ENCODE data around the gene CEP72. TPM values are rescaled to one million over a fixed set of nuclear protein-coding genes. Genes with fewer than 3 reads are reported as not detected.

Gene CEP72
- total RNA-seq, 1 experiment from 2014 or later: 16.4 TPM

DNA sequence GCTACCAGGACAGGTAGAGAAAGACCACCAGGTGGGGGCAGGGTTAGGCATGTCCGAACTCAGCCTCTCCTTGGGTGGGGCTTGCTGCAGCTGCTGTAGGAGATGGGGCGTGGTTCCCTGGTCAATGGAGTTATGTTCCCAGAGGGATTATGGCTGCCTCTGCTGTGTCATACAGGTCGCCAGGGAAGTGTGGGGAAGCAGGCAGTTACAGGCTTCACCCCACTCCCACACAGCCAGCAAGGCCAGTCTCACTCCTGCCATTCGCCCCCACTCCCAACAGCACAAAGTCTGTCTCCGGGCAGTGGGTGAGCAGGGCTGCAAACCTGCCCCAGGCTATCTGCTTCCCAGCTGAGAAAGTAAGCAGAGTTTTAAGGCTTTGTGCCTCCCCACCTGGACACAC is 20.0 kb upstream of the CEP72 start:
- CTCF ChIA-PET: interaction anchor here (0.6 kb wide), 1 partner anchor 36 kb away, joined by 3 read pairs; no protein-coding TSS in a partner anchor
- TF ChIP-seq, protein P1, sequence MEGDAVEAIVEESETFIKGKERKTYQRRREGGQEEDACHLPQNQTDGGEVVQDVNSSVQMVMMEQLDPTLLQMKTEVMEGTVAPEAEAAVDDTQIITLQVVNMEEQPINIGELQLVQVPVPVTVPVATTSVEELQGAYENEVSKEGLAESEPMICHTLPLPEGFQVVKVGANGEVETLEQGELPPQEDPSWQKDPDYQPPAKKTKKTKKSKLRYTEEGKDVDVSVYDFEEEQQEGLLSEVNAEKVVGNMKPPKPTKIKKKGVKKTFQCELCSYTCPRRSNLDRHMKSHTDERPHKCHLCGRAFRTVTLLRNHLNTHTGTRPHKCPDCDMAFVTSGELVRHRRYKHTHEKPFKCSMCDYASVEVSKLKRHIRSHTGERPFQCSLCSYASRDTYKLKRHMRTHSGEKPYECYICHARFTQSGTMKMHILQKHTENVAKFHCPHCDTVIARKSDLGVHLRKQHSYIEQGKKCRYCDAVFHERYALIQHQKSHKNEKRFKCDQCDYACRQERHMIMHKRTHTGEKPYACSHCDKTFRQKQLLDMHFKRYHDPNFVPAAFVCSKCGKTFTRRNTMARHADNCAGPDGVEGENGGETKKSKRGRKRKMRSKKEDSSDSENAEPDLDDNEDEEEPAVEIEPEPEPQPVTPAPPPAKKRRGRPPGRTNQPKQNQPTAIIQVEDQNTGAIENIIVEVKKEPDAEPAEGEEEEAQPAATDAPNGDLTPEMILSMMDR (IDR thresholded peaks at IDR 0.05; ENCODE audit: unreplicated experiment): no peak
- intact Hi-C loops (cut with micrococcal nuclease): no loop called here
- no TSS peak for BruUV-seq (replicated peaks)
- peaks cover 7% of the 10 kb centered on the region for H3K9me3 Mint-ChIP-seq (ENCODE audit: unreplicated experiment)
- H3K27me3 Mint-ChIP-seq (ENCODE audit: insufficient read depth, unreplicated experiment): peaks cover 96% of the 10 kb centered on the region
- no peaks in the 10 kb centered on the region for H3K4me1 Mint-ChIP-seq (ENCODE audit: insufficient read depth, unreplicated experiment)
- H3K4me3 Mint-ChIP-seq (ENCODE audit: unreplicated experiment): no peak overlapping the region
- no peak overlapping the region for H3K27ac Mint-ChIP-seq (ENCODE audit: low read depth, unreplicated experiment)
- no peaks in the 10 kb centered on the region for H3K36me3 Mint-ChIP-seq (ENCODE audit: insufficient read depth, unreplicated experiment)
- DNase-seq (ENCODE audit: unreplicated experiment): no peak
- POLR2A ChIA-PET: interaction anchor here (0.6 kb wide), 1 partner anchor 21 kb away, joined by 3 read pairs; no protein-coding TSS in a partner anchor

DNA sequence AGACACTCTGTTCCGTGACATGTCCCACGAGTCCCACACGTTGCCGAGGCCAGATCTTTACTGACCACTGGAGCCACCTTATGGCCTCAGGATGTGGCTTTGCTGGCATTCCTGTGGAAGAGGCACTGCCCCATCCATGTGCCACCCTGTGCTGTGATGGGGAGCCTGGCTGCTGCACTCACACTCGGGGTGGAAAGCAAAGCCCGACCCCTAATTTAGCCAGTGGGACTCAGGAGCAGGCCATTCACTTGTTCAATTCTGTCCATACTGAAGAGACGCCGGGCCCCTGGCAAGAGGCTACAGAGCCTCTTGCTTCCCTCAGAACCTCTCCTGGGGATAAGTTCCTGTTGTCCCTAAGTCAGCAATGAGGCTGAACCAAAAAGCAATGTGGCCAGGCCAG is 18.6 kb upstream of the CEP72 start:
- H3K4me1 Mint-ChIP-seq (ENCODE audit: insufficient read depth, unreplicated experiment): no peaks in the 10 kb centered on the region
- BruUV-seq (replicated peaks): no TSS peak
- intact Hi-C loops (cut with micrococcal nuclease): no loop called here
- no peak overlapping the region for H3K27ac Mint-ChIP-seq (ENCODE audit: low read depth, unreplicated experiment)
- peaks cover 96% of the 10 kb centered on the region for H3K27me3 Mint-ChIP-seq (ENCODE audit: insufficient read depth, unreplicated experiment)
- ChIA-PET POLR2A (no interaction called here), CTCF (no interaction called here)
- TF ChIP-seq, protein P1 (IDR thresholded peaks at IDR 0.05; ENCODE audit: unreplicated experiment): no peak
- no peaks in the 10 kb centered on the region for H3K36me3 Mint-ChIP-seq (ENCODE audit: insufficient read depth, unreplicated experiment)
- DNase-seq (ENCODE audit: unreplicated experiment): no peak
- no peak overlapping the region for H3K4me3 Mint-ChIP-seq (ENCODE audit: unreplicated experiment)
- peaks cover 7% of the 10 kb centered on the region for H3K9me3 Mint-ChIP-seq (ENCODE audit: unreplicated experiment)

DNA sequence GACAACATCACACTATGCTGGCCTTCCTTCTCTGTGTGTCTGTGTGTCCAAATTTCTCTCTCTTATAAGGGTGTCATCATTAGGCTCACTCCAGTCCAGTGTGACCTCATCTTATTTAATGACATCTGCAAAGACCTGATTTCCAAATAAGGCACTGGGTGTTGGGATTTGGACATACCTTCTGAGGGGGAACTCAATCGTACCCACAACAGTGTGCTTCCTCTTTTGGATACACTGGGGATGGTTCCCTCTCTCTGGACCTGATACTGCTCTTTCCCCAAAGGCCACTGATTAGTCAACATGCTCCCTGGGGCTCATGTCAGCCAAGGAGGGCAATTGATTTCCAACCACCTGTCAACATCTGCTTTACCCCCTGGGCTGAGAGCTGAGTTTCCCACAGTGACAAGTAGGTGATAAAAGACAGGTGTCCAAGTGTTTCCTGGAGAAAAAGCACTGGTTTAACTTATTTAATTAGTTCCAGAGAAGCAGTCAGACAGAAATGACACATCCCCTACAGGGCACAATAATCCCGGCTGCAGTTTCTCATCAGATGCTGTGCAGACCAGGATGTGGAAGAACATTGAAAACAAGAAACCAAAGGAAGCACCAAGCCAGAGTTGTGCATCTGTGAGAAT is 17.8 kb upstream of the CEP72 start:
- Mint-ChIP-seq H3K4me1 (ENCODE audit: insufficient read depth, unreplicated experiment) (no peaks in the 10 kb centered on the region), H3K36me3 (ENCODE audit: insufficient read depth, unreplicated experiment) (no peaks in the 10 kb centered on the region), H3K27ac (ENCODE audit: low read depth, unreplicated experiment) (no peak overlapping the region), H3K4me3 (ENCODE audit: unreplicated experiment) (no peak overlapping the region), H3K27me3 (ENCODE audit: insufficient read depth, unreplicated experiment) (peaks cover 96% of the 10 kb centered on the region), H3K9me3 (ENCODE audit: unreplicated experiment) (peaks cover 7% of the 10 kb centered on the region)
- intact Hi-C loops (cut with micrococcal nuclease): no loop called here
- BruUV-seq (replicated peaks): no TSS peak
- TF ChIP-seq, protein P1 (IDR thresholded peaks at IDR 0.05; ENCODE audit: unreplicated experiment): no peak
- ChIA-PET CTCF (no interaction called here), POLR2A (no interaction called here)
- no peak for DNase-seq (ENCODE audit: unreplicated experiment)

DNA sequence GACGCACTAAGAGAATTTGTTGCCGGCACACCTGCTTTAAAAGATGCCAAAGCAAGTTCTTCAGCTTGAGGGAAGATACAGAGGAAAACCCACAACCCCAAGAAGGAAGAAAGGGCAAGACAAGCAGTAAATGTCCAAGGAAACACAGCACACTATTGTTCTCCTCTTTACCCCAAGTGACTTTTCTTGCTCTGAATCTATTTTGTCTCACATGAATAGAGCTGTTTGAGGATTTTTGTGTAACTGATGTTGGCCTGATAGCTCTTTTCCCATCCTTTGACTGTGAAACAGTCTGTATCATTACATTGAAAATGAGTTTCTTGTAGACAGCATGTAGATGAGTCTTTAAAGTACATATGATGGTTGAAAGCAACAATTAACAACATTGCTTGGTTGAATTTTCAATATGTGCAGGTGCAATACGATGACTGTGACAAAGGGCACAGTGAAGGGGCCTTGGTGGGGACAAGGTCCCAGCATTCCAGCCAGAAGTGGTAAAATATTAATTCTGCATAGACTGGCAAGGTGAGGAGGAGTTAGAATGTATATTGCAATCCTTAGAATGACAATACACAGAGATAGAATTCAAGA is 16.8 kb upstream of the CEP72 start:
- no peak for DNase-seq (ENCODE audit: unreplicated experiment)
- Mint-ChIP-seq H3K9me3 (ENCODE audit: unreplicated experiment) (peaks cover 7% of the 10 kb centered on the region), H3K4me3 (ENCODE audit: unreplicated experiment) (no peak overlapping the region), H3K27ac (ENCODE audit: low read depth, unreplicated experiment) (no peak overlapping the region), H3K36me3 (ENCODE audit: insufficient read depth, unreplicated experiment) (no peaks in the 10 kb centered on the region), H3K27me3 (ENCODE audit: insufficient read depth, unreplicated experiment) (peaks cover 98% of the 10 kb centered on the region), H3K4me1 (ENCODE audit: insufficient read depth, unreplicated experiment) (no peaks in the 10 kb centered on the region)
- POLR2A ChIA-PET: no interaction called here
- intact Hi-C loops (cut with micrococcal nuclease): no loop called here
- BruUV-seq (replicated peaks): no TSS peak
- CTCF ChIA-PET: no interaction called here
- TF ChIP-seq, protein P1 (IDR thresholded peaks at IDR 0.05; ENCODE audit: unreplicated experiment): no peak
